Astrocyte (in vitro differentiated cells and primary cell): Measurements from ENCODE around the gene ANO7. TPM values are rescaled to one million over a fixed set of nuclear protein-coding genes. Genes with fewer than 3 reads are reported as not detected.

Source experiments
- DNase-seq: peaks from one replicate; pipeline ENCODE4 v3.0.0-alpha.2; 2010; ENCODE audit warnings: low read depth
- FAIRE-seq: peaks from 2 replicates; lab custom pipeline; 2011; peaks lifted over from hg19 to GRCh38; lab: Jason Lieb, UNC
- H2AFZ ChIP-seq: 2 replicates; pipeline ENCODE4 v1.6.0; 2012; ENCODE audit warnings: low read depth, low read length, inconsistent platforms
- H3K27ac ChIP-seq: 2 replicates; pipeline ENCODE4 v1.5.1; 2011; ENCODE audit warnings: low read depth, low read length, inconsistent platforms
- H3K27me3 ChIP-seq: 2 replicates; pipeline ENCODE4 v1.6.0; 2011; ENCODE audit warnings: low read length, inconsistent platforms; ENCODE audit not compliant: insufficient read depth
- H3K36me3 ChIP-seq: 2 replicates; pipeline ENCODE4 v1.5.1; 2011; ENCODE audit warnings: low read length, inconsistent platforms; ENCODE audit not compliant: insufficient read depth
- H3K4me1 ChIP-seq: 2 replicates; pipeline ENCODE4 v1.5.1; 2011; ENCODE audit warnings: low read length, inconsistent platforms; ENCODE audit not compliant: insufficient read depth
- H3K4me2 ChIP-seq: 2 replicates; pipeline ENCODE4 v1.6.0; 2012; ENCODE audit warnings: low read length, inconsistent platforms
- H3K4me3 ChIP-seq: 2 replicates; pipeline ENCODE4 v1.5.1; 2011; ENCODE audit warnings: low read depth, mild to moderate bottlenecking, low read length, inconsistent platforms; ENCODE audit not compliant: insufficient read depth
- H3K79me2 ChIP-seq: 2 replicates; pipeline ENCODE4 v1.6.0; 2012; ENCODE audit warnings: mild to moderate bottlenecking, low read length, inconsistent platforms; ENCODE audit not compliant: insufficient read depth
- H3K9ac ChIP-seq: 2 replicates; pipeline ENCODE4 v1.6.0; 2012; ENCODE audit warnings: mild to moderate bottlenecking, low read length, inconsistent platforms
- H3K9me3 ChIP-seq: 2 replicates; pipeline ENCODE4 v1.5.1; 2012; ENCODE audit warnings: low read depth, mild to moderate bottlenecking, low read length, inconsistent platforms; ENCODE audit not compliant: insufficient read depth
- H4K20me1 ChIP-seq: 2 replicates; pipeline ENCODE4 v1.6.0; 2012; ENCODE audit warnings: low read length, inconsistent platforms; ENCODE audit not compliant: insufficient read depth
- H3K27ac Mint-ChIP-seq: one replicate; pipeline ENCODE4 v1.8.0; 2021; ENCODE audit warnings: mild to moderate bottlenecking, mixed read lengths; ENCODE audit not compliant: unreplicated experiment
- H3K27me3 Mint-ChIP-seq: one replicate; pipeline ENCODE4 v1.8.0; 2021; ENCODE audit warnings: low read depth, mixed read lengths; ENCODE audit not compliant: unreplicated experiment
- H3K36me3 Mint-ChIP-seq: one replicate; pipeline ENCODE4 v1.8.0; 2021; ENCODE audit warnings: low read depth, mixed read lengths; ENCODE audit not compliant: unreplicated experiment
- H3K4me1 Mint-ChIP-seq: one replicate; pipeline ENCODE4 v1.8.0; 2021; ENCODE audit warnings: low read depth, mixed read lengths; ENCODE audit not compliant: unreplicated experiment
- H3K4me3 Mint-ChIP-seq: one replicate; pipeline ENCODE4 v1.8.0; 2021; ENCODE audit warnings: mild to moderate bottlenecking, moderate library complexity, mixed read lengths; ENCODE audit not compliant: unreplicated experiment
- H3K9me3 Mint-ChIP-seq: one replicate; pipeline ENCODE4 v1.8.0; 2021; ENCODE audit warnings: mild to moderate bottlenecking, mixed read lengths; ENCODE audit not compliant: unreplicated experiment
- CTCF ChIP-seq: IDR thresholded peaks from 2 replicates; pipeline ENCODE4 v1.5.1; 2011; ENCODE audit warnings: low read depth, mild to moderate bottlenecking, inconsistent platforms, low read length, moderate library complexity; ENCODE audit not compliant: insufficient read depth
- EZH2 ChIP-seq: IDR thresholded peaks from 2 replicates; pipeline ENCODE4 v1.6.1; 2012; ENCODE audit warnings: mild to moderate bottlenecking, low read length, inconsistent platforms; ENCODE audit not compliant: insufficient read depth
- total RNA-seq: library from RNA; stranded (reverse); gene quantifications from 2 replicates; pipeline ENCODE4 v1.2.1, GENCODE V29; 2021

ANO7 gene
- total RNA-seq, 1 donor from 2014 or later: 7.1 TPM

DNA sequence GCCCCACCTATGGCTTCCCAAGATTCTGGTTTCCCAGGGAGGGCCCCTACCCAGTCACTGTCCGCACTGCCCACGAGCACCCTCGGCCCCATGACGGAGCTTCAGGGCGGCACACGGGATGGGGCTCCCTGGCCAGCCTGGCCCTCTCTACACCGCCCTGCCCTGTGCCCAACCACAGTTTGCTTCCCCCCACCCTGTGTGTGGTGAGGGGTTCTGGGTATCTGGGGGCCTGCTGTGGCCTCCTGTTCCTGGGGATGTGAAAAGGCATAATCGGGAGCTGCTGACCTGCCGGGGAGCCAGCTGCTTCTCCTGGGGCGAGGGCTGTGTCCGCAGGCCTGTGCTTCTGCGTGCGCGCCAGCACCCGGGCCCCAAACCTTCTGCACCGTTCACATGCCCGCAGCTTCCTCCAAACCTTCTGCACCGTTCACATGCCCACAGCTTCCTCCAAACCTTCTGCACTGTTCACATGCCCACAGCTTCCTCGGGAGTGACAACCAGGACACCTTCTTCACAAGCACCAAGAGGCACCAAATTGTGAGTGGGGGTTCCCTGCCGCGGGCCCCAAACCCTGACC lies 12.4 kb downstream of the ANO7 start:
- no peak overlapping the region for H3K4me2 ChIP-seq
- no peaks in the 10 kb centered on the region for H4K20me1 ChIP-seq
- no peak overlapping the region for H3K9ac ChIP-seq
- peaks cover 19% of the 10 kb centered on the region for H3K27me3 Mint-ChIP-seq
- no peak overlapping the region for H3K27ac ChIP-seq
- no peaks in the 10 kb centered on the region for H3K9me3 Mint-ChIP-seq
- no peak overlapping the region for H3K27ac Mint-ChIP-seq
- DNase-seq: no peak
- H3K9me3 ChIP-seq: no peaks in the 10 kb centered on the region
- no peaks in the 10 kb centered on the region for H3K36me3 ChIP-seq
- TF ChIP-seq EZH2 (no peak), CTCF (no peak)
- H3K4me3 Mint-ChIP-seq: no peak overlapping the region
- no peaks in the 10 kb centered on the region for H3K79me2 ChIP-seq
- no peak overlapping the region for H3K4me3 ChIP-seq
- peaks cover 5% of the 10 kb centered on the region for H3K27me3 ChIP-seq
- H3K4me1 ChIP-seq: no peaks in the 10 kb centered on the region
- H3K36me3 Mint-ChIP-seq: no peaks in the 10 kb centered on the region
- H2AFZ ChIP-seq: no peak overlapping the region
- no peaks in the 10 kb centered on the region for H3K4me1 Mint-ChIP-seq
- FAIRE-seq: no peak

DNA sequence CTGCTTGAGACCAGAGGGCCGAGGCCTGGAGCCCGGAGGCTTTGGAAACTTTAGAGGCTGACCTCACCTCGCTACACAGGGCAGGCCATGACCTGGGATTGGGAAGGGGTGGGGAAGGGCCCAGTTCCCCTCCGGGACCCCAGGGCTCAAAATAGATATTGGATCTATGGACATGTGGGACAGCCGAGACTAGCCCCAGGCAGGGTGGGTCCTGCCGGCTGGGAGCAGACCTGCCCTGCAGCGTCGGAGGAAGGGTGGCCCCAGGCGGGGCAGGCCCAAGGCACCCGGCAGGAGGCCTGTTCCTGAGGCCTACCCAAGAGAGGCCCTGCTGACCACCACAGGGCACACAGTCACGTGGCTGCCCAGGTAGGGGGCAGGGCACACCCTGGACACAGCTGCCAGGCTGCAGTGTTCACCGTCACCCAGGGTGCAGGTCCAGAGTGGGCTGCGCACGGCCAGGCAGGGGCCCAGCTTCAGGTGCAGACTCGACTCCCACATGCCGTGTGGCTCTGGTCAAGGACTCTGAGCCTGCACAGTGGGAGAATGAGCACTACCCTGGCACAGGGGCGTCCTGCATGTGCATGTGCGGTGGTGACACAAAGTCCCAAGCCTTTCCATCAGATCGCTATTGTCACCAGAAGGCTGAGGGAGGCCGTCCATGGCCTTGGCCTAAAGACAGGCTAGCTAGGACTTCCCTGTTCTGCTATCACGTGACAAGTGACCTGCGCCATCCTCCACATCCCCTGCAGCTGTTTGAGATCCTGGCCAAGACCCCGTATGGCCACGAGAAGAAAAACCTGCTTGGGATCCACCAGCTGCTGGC lies 13.2 kb downstream of the ANO7 start:
- no peak for FAIRE-seq
- Histone ChIP-seq H3K4me3 (no peak overlapping the region), H3K9me3 (no peaks in the 10 kb centered on the region), H4K20me1 (no peaks in the 10 kb centered on the region), H2AFZ (no peak overlapping the region), H3K36me3 (no peaks in the 10 kb centered on the region), H3K4me1 (no peaks in the 10 kb centered on the region), H3K27ac (no peak overlapping the region), H3K4me2 (no peak overlapping the region), H3K27me3 (peaks cover 5% of the 10 kb centered on the region), H3K9ac (no peak overlapping the region), H3K79me2 (no peaks in the 10 kb centered on the region)
- peaks cover 17% of the 10 kb centered on the region for H3K27me3 Mint-ChIP-seq
- DNase-seq: no peak
- no peak overlapping the region for H3K4me3 Mint-ChIP-seq
- H3K27ac Mint-ChIP-seq: no peak overlapping the region
- H3K4me1 Mint-ChIP-seq: no peaks in the 10 kb centered on the region
- TF ChIP-seq EZH2: no peak
- no peak for TF ChIP-seq CTCF
- no peaks in the 10 kb centered on the region for H3K9me3 Mint-ChIP-seq
- H3K36me3 Mint-ChIP-seq: no peaks in the 10 kb centered on the region

DNA sequence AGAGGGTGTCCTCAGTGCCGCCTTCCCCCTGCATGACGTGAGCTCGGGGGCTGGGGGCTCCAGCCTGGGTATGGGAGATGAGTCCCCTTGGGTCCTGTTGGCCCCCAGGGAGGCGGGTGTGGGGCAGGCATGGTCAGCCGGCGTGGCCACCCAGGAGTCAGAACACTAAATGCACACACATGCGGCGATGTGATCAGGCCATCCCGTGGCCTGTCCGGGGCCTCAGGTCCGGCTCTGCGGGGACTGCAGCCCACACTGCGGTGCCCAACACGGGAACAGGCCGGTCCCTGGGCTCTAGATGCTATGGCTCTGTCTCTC lies 13.8 kb downstream of the ANO7 start:
- Mint-ChIP-seq H3K4me1 (no peaks in the 10 kb centered on the region), H3K36me3 (no peaks in the 10 kb centered on the region), H3K9me3 (no peaks in the 10 kb centered on the region), H3K27ac (no peak overlapping the region), H3K4me3 (no peak overlapping the region), H3K27me3 (peaks cover 17% of the 10 kb centered on the region)
- Histone ChIP-seq H3K27me3 (peaks cover 5% of the 10 kb centered on the region), H3K9me3 (no peaks in the 10 kb centered on the region), H4K20me1 (no peaks in the 10 kb centered on the region), H3K4me3 (no peak overlapping the region), H3K4me2 (no peak overlapping the region), H3K9ac (no peak overlapping the region), H3K79me2 (no peaks in the 10 kb centered on the region), H3K27ac (no peak overlapping the region), H3K36me3 (no peaks in the 10 kb centered on the region), H2AFZ (no peak overlapping the region), H3K4me1 (no peaks in the 10 kb centered on the region)
- FAIRE-seq (no peak), DNase-seq (no peak)
- TF ChIP-seq EZH2: no peak
- no peak for TF ChIP-seq CTCF
